H9 (cell line): ENCODE measurements around the gene NPAS3. TPM values are rescaled to one million over a fixed set of nuclear protein-coding genes. Genes with fewer than 3 reads are reported as not detected.

Source experiments
- DNase-seq: peaks from one replicate; pipeline ENCODE4 v3.0.0-alpha.2; 2017
- H2AFZ ChIP-seq: one replicate; pipeline ENCODE4 v1.6.1; 2013; ENCODE audit warnings: mild to moderate bottlenecking, low read length, control low read depth, moderate library complexity
- H2AK5ac ChIP-seq: 2 replicates; pipeline ENCODE4 v1.6.1; 2013; ENCODE audit warnings: low read length, control low read depth, mixed read lengths; ENCODE audit not compliant: insufficient read length
- H2BK120ac ChIP-seq: one replicate; pipeline ENCODE4 v1.6.1; 2013; ENCODE audit warnings: low read depth, mild to moderate bottlenecking, low read length, control low read depth, inconsistent platforms; ENCODE audit not compliant: poor library complexity, severe bottlenecking
- H2BK12ac ChIP-seq: 2 replicates; pipeline ENCODE4 v1.6.1; 2013; ENCODE audit warnings: low read length, control low read depth, mixed read lengths, low read depth; ENCODE audit not compliant: insufficient read length
- H2BK15ac ChIP-seq: 2 replicates; pipeline ENCODE4 v1.6.1; 2013; ENCODE audit warnings: low read depth, low read length, control low read depth
- H2BK20ac ChIP-seq: one replicate; pipeline ENCODE4 v1.6.1; 2013; ENCODE audit warnings: low read depth, mild to moderate bottlenecking, low read length, control low read depth, inconsistent platforms; ENCODE audit not compliant: poor library complexity, severe bottlenecking
- H2BK5ac ChIP-seq: 2 replicates; pipeline ENCODE4 v1.6.1; 2013; ENCODE audit warnings: low read length, control low read depth, mixed read lengths; ENCODE audit not compliant: insufficient read length
- H3K14ac ChIP-seq: 2 replicates; pipeline ENCODE4 v1.6.1; 2013; ENCODE audit warnings: low read length, control low read depth; ENCODE audit not compliant: insufficient read depth
- H3K18ac ChIP-seq: 2 replicates; pipeline ENCODE4 v1.6.1; 2013; ENCODE audit warnings: low read depth, mild to moderate bottlenecking, mixed read lengths, low read length, control low read depth; ENCODE audit not compliant: insufficient read length
- H3K23ac ChIP-seq: 2 replicates; pipeline ENCODE4 v1.6.1; 2013; ENCODE audit warnings: low read length, control low read depth, mixed read lengths, low read depth; ENCODE audit not compliant: insufficient read length
- H3K23me2 ChIP-seq: 2 replicates; pipeline ENCODE4 v1.6.1; 2013; ENCODE audit warnings: low read depth, mild to moderate bottlenecking, mixed read lengths, low read length, control low read depth; ENCODE audit not compliant: insufficient read length, poor library complexity, severe bottlenecking
- H3K27ac ChIP-seq: 2 replicates; pipeline ENCODE4 v1.5.1; 2013; ENCODE audit warnings: low read length, control low read depth, mixed read lengths, low read depth; ENCODE audit not compliant: insufficient read length
- H3K27me3 ChIP-seq: 2 replicates; pipeline ENCODE4 v1.6.1; 2013; ENCODE audit warnings: low read length, control low read depth, inconsistent platforms; ENCODE audit not compliant: insufficient read depth
- H3K4ac ChIP-seq: 2 replicates; pipeline ENCODE4 v1.6.1; 2013; ENCODE audit warnings: low read depth, mild to moderate bottlenecking, control low read depth, inconsistent platforms, low read length, moderate library complexity
- H3K4me1 ChIP-seq: 2 replicates; pipeline ENCODE4 v1.6.1; 2013; ENCODE audit warnings: low read length, control low read depth, inconsistent platforms; ENCODE audit not compliant: insufficient read depth
- H3K4me2 ChIP-seq: 2 replicates; pipeline ENCODE4 v1.6.1; 2013; ENCODE audit warnings: low read length, control low read depth, mixed read lengths; ENCODE audit not compliant: insufficient read length, insufficient read depth
- H3K56ac ChIP-seq: 2 replicates; pipeline ENCODE4 v1.6.1; 2013; ENCODE audit warnings: low read depth, mild to moderate bottlenecking, mixed read lengths, low read length, control low read depth; ENCODE audit not compliant: insufficient read length
- H3K79me1 ChIP-seq: 2 replicates; pipeline ENCODE4 v1.6.1; 2013; ENCODE audit warnings: low read depth, mild to moderate bottlenecking, moderate library complexity, low read length, control low read depth, inconsistent platforms; ENCODE audit not compliant: insufficient read depth, poor library complexity, severe bottlenecking
- H3K79me2 ChIP-seq: 2 replicates; pipeline ENCODE4 v1.6.1; 2013; ENCODE audit warnings: low read length, control low read depth, inconsistent platforms; ENCODE audit not compliant: insufficient read depth
- H3K9ac ChIP-seq: 2 replicates; pipeline ENCODE4 v1.6.1; 2013; ENCODE audit warnings: low read length, control low read depth, mixed read lengths; ENCODE audit not compliant: insufficient read length; ENCODE audit errors: extremely low read depth
- H3K9me3 ChIP-seq: one replicate; pipeline ENCODE4 v1.6.1; 2013; ENCODE audit warnings: low read depth, low read length, inconsistent platforms; ENCODE audit not compliant: control insufficient read depth
- H3T11ph ChIP-seq: one replicate; pipeline ENCODE4 v1.6.1; 2013; ENCODE audit warnings: mild to moderate bottlenecking, low read length, control low read depth, inconsistent platforms
- H4K20me1 ChIP-seq: one replicate; pipeline ENCODE4 v1.6.1; 2013; ENCODE audit not compliant: control insufficient read depth, insufficient read length, insufficient read depth
- H4K5ac ChIP-seq: 2 replicates; pipeline ENCODE4 v1.6.1; 2013; ENCODE audit warnings: low read depth, mild to moderate bottlenecking, mixed read lengths, low read length, control low read depth; ENCODE audit not compliant: insufficient read length
- H4K8ac ChIP-seq: replicated peaks from 2 replicates; pipeline ENCODE4 v1.6.1; 2013; ENCODE audit warnings: low read length, control low read depth, mixed read lengths, low read depth; ENCODE audit not compliant: insufficient read length
- H4K91ac ChIP-seq: 2 replicates; pipeline ENCODE4 v1.6.1; 2013; ENCODE audit warnings: low read depth, mild to moderate bottlenecking, moderate library complexity, mixed read lengths, low read length, control low read depth; ENCODE audit not compliant: insufficient read length
- H3K27ac Mint-ChIP-seq, 3 experiments: 2 replicates in 2 of 3; 3 replicates in 1 of 3; pipeline ENCODE4 v1.8.0; 2020 to 2021; ENCODE audit warnings: mixed read lengths in 3 of 3, mild to moderate bottlenecking in 1 of 3, moderate library complexity in 1 of 3
- H3K27me3 Mint-ChIP-seq: 2 replicates; pipeline ENCODE4 v1.8.0; 2021; ENCODE audit warnings: low read depth, mild to moderate bottlenecking, moderate library complexity, mixed read lengths
- H3K36me3 Mint-ChIP-seq, 3 experiments: 2 replicates in 2 of 3; 3 replicates in 1 of 3; pipeline ENCODE4 v1.8.0; 2020 to 2021; ENCODE audit warnings: low read depth in 3 of 3, mixed read lengths in 3 of 3; ENCODE audit not compliant: insufficient read depth in 1 of 3
- H3K4me1 Mint-ChIP-seq, 2 experiments: 2 replicates each; pipeline ENCODE4 v1.8.0; 2020; ENCODE audit warnings: mixed read lengths in 2 of 2
- H3K4me3 Mint-ChIP-seq, 2 experiments: 2 replicates in 1 of 2; 3 replicates in 1 of 2; pipeline ENCODE4 v1.8.0; 2020 to 2021; ENCODE audit warnings: mild to moderate bottlenecking in 2 of 2, mixed read lengths in 2 of 2, moderate library complexity in 1 of 2
- H3K9me3 Mint-ChIP-seq, 2 experiments: 2 replicates in 1 of 2; 3 replicates in 1 of 2; pipeline ENCODE4 v1.8.0; 2020; ENCODE audit warnings: mild to moderate bottlenecking in 2 of 2, mixed read lengths in 2 of 2, moderate library complexity in 1 of 2
- CTCF ChIP-seq: fragments of 200-600 bp; sonication (generic); conservative IDR thresholded peaks from 3 replicates; pipeline ENCODE4 v1.8.0; 2021; ENCODE audit warnings: antibody characterized with exemption, mild to moderate bottlenecking
- WGBS: extraction: QIAGEN DNeasy Blood & Tissue Kit; methylation state at CpG from one replicate; pipeline ENCODE4 v1.1.7; 2013; ENCODE audit warnings: missing lambda C conversion rate, low lambda C conversion rate, mixed read lengths; ENCODE audit not compliant: insufficient read length; ENCODE audit errors: extremely low coverage; 5-methylcytosine and 5-hydroxymethylcytosine counted together
- total RNA-seq: library from RNA; stranded (reverse); gene quantifications from 2 replicates; pipeline ENCODE4 v1.2.1, GENCODE V29; 2021

NPAS3 gene
- total RNA-seq, 1 experiment from 2014 or later, result 0.17 TPM

GRCh38 chr14:32947081-32947480, 8.4 kb downstream of the NPAS3 start:
- no peak overlapping the region for H2BK12ac ChIP-seq
- H2BK120ac ChIP-seq, result no peak overlapping the region
- WGBS, result no CpG with 5 or more reads among the region's 1 CpG
- no peak overlapping the region for H2BK20ac ChIP-seq
- no peak overlapping the region for H3K23ac ChIP-seq
- no peaks in the 10 kb centered on the region for H3K79me2 ChIP-seq
- H3K27ac ChIP-seq, result no peak overlapping the region
- no peak for TF ChIP-seq CTCF
- no peak overlapping the region for H3K56ac ChIP-seq
- H2BK15ac ChIP-seq, result no peak overlapping the region
- no peak overlapping the region for H3K9ac ChIP-seq
- no peaks in the 10 kb centered on the region for H3K36me3 Mint-ChIP-seq
- no peaks in the 10 kb centered on the region for H3K23me2 ChIP-seq
- no peaks in the 10 kb centered on the region for H3K27me3 ChIP-seq
- no peak overlapping the region for H4K5ac ChIP-seq
- H4K8ac ChIP-seq, result no peak overlapping the region
- no peak overlapping the region for H4K91ac ChIP-seq
- H3K4ac ChIP-seq, result no peak overlapping the region
- H3K9me3 Mint-ChIP-seq, result no peaks in the 10 kb centered on the region
- H2AFZ ChIP-seq, result no peak overlapping the region
- H3K27me3 Mint-ChIP-seq, result peaks cover 2% of the 10 kb centered on the region; the same call in 1 of the 2 replicates
- H3K4me1 Mint-ChIP-seq, result no peaks in the 10 kb centered on the region
- no peaks in the 10 kb centered on the region for H4K20me1 ChIP-seq
- no peaks in the 10 kb centered on the region for H3K79me1 ChIP-seq
- no peak overlapping the region for H3K14ac ChIP-seq
- DNase-seq, result no peak
- no peak overlapping the region for H2BK5ac ChIP-seq
- H2AK5ac ChIP-seq, result no peak overlapping the region
- H3K4me2 ChIP-seq, result no peak overlapping the region
- H3K18ac ChIP-seq, result no peak overlapping the region
- no peaks in the 10 kb centered on the region for H3K4me1 ChIP-seq
- no peak overlapping the region for H3K4me3 Mint-ChIP-seq
- no peak overlapping the region for H3K27ac Mint-ChIP-seq
- H3T11ph ChIP-seq, result no peak overlapping the region
- H3K9me3 ChIP-seq, result no peaks in the 10 kb centered on the region
